HG03095 (cell line): ENCODE data around the gene F2R.
"Not testable (repeated sequence)": the region's sequence is repeated elsewhere in the genome, so short reads cannot be mapped to it uniquely, and the experiment has no call there.

ENCODE experiments used
- ATAC-seq: cut with Tn5 transposase; IDR thresholded peaks from one replicate; pipeline ENCODE4 v1.9.1; 2021; ENCODE audit warnings: moderate library complexity; ENCODE audit not compliant: unreplicated experiment

The F2R gene

DNA sequence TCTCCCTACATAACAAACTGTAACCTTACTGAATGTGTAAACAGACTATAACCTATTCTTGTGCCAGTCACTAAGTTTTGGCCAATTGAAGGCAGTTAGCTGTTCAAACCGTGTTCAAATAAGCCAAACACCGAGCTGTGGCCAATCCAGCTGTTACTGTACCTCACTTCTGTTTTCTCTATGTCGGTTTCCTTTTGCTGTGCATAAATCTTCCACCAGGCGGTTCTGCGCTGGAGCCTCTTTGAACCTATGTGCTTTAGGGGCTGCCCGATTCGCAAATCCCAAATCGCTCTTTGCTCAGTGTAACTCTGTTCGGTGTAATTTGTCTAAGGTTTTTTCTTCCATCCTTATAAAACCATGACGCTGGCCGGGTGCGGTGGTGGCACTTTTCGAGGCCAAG is 31.8 kb downstream of the F2R start:
- no peak for ATAC-seq

GRCh38 chr5:76751291-76751690 is 35.4 kb downstream of the F2R start:
- ATAC-seq, result no peak

DNA sequence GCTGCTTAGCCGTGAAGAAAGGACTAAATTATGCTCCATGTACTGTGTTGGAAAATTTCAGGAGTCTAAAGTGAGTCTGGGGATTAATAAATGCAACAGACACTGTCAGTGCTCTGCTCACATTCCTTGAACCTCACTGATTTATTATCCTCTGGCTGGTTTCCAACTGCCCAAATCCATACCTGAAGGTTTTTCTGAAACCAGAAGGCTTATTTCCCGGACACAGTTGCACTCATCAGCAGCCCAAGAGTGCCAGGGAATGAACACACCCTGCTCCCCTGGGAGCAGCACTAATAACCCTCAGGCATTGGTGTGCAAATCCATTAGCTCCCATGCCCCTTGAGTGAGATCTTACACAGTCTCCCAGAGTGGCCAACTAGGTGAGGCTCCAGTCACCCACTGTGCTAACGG is 38.7 kb downstream of the F2R start:
- ATAC-seq, result no peak

GRCh38 chr5:76755779-76756637 is 40.1 kb downstream of the F2R start:
- ATAC-seq, result no peak

DNA sequence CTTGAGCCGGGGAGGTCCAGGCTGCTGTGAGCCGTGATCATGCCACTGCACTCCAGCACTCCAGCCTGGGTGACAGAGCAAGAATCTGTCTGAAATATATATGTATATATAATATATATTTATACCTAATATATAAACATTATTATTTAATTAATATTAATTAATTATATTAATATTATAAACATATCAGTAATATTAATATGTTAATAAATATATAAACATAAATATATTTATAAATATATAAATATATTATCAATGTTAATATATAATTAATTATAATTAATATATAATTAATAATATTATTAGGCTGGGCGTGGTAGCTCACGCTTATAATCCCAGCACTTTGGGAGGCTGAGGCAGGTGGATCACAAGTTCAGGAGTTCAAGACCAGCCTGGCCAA is 41.1 kb downstream of the F2R start:
- ATAC-seq, result no peak

- not testable (repeated sequence) for ATAC-seq
These were observed 45.2 kb downstream of the F2R start for GRCh38 chr5:76761118-76761517.

DNA sequence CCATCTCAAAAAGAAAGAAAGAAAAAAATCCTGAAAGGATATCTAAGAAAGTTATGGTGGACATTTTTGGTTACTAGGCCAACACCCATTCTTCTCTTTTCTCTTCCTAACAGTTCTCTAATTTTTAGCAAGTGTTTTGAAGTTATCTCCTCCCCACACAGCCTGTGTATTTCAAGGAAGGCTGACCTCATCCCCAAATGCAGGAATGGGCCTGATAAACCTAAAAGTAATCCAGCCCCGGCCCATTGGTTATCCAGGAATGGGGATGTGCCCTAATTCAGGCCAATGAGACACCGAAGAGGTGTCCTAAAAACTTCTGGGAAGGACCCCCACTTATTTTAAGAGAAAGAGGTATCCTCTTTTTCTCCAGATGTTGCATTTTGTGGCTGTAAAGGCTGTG is 46.6 kb downstream of the F2R start:
- no peak for ATAC-seq

GRCh38 chr5:76763136-76763535 is 47.2 kb downstream of the F2R start:
- no peak for ATAC-seq

- ATAC-seq, result no peak
These were observed 48.4 kb downstream of the F2R start for GRCh38 chr5:76764374-76764773.

- no peak for ATAC-seq
These were observed 49.3 kb downstream of the F2R start for GRCh38 chr5:76765249-76765648.

DNA sequence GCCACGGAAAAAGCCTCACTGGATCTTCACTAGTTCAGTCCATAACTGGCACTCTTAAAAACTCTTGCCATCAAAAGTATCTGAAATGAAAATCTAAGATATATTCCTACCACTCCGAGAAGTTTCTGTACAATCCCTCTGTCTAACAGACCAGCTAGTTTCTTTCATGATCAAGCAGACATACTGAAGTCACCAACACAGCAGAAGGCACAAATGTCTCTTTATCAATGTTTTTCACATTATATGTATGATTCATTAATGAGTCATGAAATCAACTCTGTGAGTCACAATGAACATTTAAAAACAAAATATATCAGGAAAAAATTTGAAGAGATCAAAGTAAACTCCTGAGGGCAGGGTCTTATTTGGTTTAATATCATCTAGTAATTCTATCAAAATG is 50.8 kb downstream of the F2R start:
- no peak for ATAC-seq

DNA sequence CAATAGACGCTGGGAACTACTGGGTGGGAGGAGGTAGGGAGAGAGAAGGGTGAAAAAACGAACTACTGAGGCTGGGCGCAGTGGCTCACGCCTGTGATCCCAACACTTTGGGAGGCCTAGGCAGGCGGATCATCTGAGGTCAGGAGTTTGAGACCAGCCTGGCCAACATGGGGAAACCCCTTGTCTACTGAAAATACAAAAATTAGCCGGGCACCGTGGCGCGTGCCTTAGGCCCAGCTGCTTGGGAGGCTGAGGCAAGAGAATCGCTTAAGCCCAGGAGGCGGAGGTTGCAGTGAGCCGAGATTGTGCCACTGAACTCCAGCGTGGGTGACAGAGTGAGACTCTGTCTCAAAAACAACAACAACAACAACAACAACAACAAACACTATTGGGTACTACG is 55.1 kb downstream of the F2R start:
- not testable (repeated sequence) for ATAC-seq

DNA sequence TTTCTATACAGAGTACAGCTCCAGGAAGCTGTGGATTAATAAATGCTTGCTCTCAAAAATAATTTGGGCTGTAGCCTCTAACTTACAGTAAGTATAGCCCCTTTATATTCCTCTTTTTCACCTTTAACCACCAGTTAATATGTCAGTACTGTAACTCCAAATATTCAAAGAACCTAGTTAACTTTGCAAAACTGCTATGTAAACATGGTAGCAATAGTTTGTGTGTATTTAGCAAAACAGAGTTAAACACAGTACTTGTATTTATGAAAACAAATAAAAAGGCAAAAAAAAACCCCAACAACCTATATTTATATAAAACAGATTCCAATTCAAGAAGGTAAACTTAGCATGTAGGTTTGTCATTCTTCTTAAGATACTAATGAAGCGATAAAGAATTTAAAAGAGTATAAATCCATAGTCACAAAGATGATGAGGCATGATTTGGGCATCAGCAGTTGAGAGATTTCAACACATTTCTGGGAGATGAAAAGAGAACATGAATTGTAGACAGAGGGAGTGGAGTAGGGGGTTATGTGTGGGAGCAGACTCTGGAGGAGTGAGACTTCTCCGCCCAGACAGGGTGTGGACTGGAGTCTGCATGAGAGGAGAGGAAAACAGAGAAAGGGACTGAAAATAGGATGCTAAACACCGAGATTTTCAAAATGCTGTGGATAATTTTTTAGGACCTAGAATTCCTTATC is 55.9 kb downstream of the F2R start:
- ATAC-seq, result no peak

DNA sequence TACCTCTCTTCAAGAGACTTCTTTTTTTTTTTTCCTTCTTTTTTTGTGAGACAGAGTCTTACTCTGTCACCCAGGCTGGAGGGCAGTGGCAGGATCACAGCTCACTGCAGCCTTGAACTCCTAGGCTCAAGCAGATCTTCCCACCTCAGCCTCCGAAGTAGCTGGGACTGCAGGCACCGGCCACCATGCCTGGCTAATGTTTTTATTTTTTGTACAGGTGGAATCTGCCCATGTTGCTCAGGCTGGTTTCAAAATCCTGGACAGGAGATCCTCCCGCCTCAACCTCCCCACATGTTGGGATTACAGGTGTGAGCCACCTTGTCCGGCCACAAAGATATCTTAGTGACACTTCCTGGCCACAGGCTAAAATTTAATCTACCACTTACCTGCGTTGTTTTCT is 60.0 kb downstream of the F2R start:
- no peak for ATAC-seq

DNA sequence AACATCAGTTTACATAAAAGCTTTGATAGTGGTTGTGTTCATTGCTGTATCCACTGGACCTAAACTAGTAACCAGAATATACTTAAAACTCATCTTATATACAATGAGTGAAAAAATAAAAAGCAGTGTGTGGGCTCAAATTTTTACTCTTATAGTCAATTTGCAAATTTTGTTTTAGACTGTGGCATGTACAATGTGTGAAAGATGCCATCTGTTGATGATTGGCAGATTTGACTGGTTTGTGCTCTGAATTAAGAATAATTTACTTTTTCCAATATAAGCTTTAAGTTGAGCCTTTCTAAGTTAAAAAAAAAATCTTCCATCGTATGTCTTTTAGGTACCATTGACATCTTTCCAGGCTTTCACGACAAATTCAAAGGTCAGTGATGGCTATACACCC is 60.5 kb downstream of the F2R start:
- ATAC-seq, result no peak

- ATAC-seq, result not testable (repeated sequence)
These were observed 64.7 kb downstream of the F2R start for GRCh38 chr5:76780616-76781015.

DNA sequence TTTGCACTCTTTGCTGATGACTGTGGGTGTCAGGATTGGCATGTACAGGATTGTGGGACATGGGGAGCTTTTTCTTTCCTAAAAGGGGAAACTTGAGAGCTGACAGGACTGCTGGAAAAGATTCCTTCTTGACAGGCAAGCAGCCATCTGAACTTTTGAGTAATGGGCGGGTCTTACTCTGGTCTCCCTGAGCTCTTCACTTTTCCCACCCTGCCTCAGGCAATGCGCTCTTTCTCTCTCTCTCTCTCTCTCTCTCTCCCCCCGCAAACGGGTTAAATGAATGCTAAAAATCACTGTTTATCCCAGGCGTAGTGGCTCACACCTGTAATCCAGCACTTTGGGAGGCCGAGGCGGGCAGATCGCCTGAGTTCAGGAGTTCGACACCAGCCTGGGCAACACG is 65.8 kb downstream of the F2R start:
- ATAC-seq, result no peak

- ATAC-seq, result no peak
These were observed 66.5 kb downstream of the F2R start for GRCh38 chr5:76782444-76782843.
